ENCODE data around the gene STRN.
"Not testable (repeated sequence)": the region's sequence is repeated elsewhere in the genome, so short reads cannot be mapped to it uniquely, and the experiment has no call there.

STRN gene

GRCh38 chr2:37000988-37001556 lies 34.7 kb upstream of the STRN start:
- DNase-seq (ENCODE audit: low read depth) = no peak
- TF ChIP-seq CTCF (IDR thresholded peaks at IDR 0.05; ENCODE audit: low read depth, low read length) = no peak
- TF ChIP-seq MYC (IDR thresholded peaks at IDR 0.05; ENCODE audit: low read depth, low read length) = no peak
- no peak for TF ChIP-seq MAX (IDR thresholded peaks at IDR 0.05; ENCODE audit: low read depth, low read length)
- TF ChIP-seq POLR2A (IDR thresholded peaks at IDR 0.05; ENCODE audit: extremely low read depth, insufficient read length) = no peak
- no peak overlapping the region for H3K4me3 ChIP-seq (ENCODE audit: low read depth, low read length)

- no peak for TF ChIP-seq MYC (IDR thresholded peaks at IDR 0.05; ENCODE audit: low read depth, low read length)
- TF ChIP-seq MAX (IDR thresholded peaks at IDR 0.05; ENCODE audit: low read depth, low read length) = no peak
- no peak for TF ChIP-seq CTCF (IDR thresholded peaks at IDR 0.05; ENCODE audit: low read depth, low read length)
- no peak for TF ChIP-seq POLR2A (IDR thresholded peaks at IDR 0.05; ENCODE audit: extremely low read depth, insufficient read length)
Observed at GRCh38 chr2:37000318-37000717, 34.0 kb upstream of the STRN start.

GRCh38 chr2:36999416-36999815 lies 33.1 kb upstream of the STRN start:
- DNase-seq (ENCODE audit: low read depth); H3K4me3 ChIP-seq (ENCODE audit: low read depth, low read length): not testable (repeated sequence)

More at GRCh38 chr2:37000318-37000717, 34.0 kb upstream of the STRN start:
- no peak for DNase-seq (ENCODE audit: low read depth)
- H3K4me3 ChIP-seq (ENCODE audit: low read depth, low read length) = no peak overlapping the region

GRCh38 chr2:36993841-36994620 lies 27.7 kb upstream of the STRN start:
- H3K4me3 ChIP-seq (ENCODE audit: low read depth, low read length) = no peak overlapping the region
- no peak for TF ChIP-seq CTCF (IDR thresholded peaks at IDR 0.05; ENCODE audit: low read depth, low read length)
- TF ChIP-seq MAX (IDR thresholded peaks at IDR 0.05; ENCODE audit: low read depth, low read length) = no peak
- TF ChIP-seq POLR2A (IDR thresholded peaks at IDR 0.05; ENCODE audit: extremely low read depth, insufficient read length) = no peak
- TF ChIP-seq MYC (IDR thresholded peaks at IDR 0.05; ENCODE audit: low read depth, low read length) = no peak
- DNase-seq (ENCODE audit: low read depth) = no peak

- no peak overlapping the region for H3K4me3 ChIP-seq (ENCODE audit: low read depth, low read length)
- no peak for DNase-seq (ENCODE audit: low read depth)
- no peak for TF ChIP-seq CTCF (IDR thresholded peaks at IDR 0.05; ENCODE audit: low read depth, low read length)
- no peak for TF ChIP-seq MAX (IDR thresholded peaks at IDR 0.05; ENCODE audit: low read depth, low read length)
- TF ChIP-seq POLR2A (IDR thresholded peaks at IDR 0.05; ENCODE audit: extremely low read depth, insufficient read length) = no peak
- TF ChIP-seq MYC (IDR thresholded peaks at IDR 0.05; ENCODE audit: low read depth, low read length) = no peak
Observed at GRCh38 chr2:36988008-36988407, 21.7 kb upstream of the STRN start.

- TF ChIP-seq MYC (IDR thresholded peaks at IDR 0.05; ENCODE audit: low read depth, low read length) (no peak), MAX (IDR thresholded peaks at IDR 0.05; ENCODE audit: low read depth, low read length) (no peak), CTCF (IDR thresholded peaks at IDR 0.05; ENCODE audit: low read depth, low read length) (no peak), POLR2A (IDR thresholded peaks at IDR 0.05; ENCODE audit: extremely low read depth, insufficient read length) (no peak)
- no peak for DNase-seq (ENCODE audit: low read depth)
- H3K4me3 ChIP-seq (ENCODE audit: low read depth, low read length) = no peak overlapping the region
Observed at GRCh38 chr2:36982467-36982866, 16.1 kb upstream of the STRN start.

Measured in NB4 (cell line).